Muscle of leg (tissue), 11 donors: ENCODE results near the gene MYO5A. TPM values are rescaled to one million over a fixed set of nuclear protein-coding genes. Genes with fewer than 3 reads are reported as not detected.

Source experiments
- DNase-seq: peaks from one replicate; pipeline ENCODE4 v3.0.0; 2013
- H3K27ac ChIP-seq: one replicate; pipeline ENCODE4 v1.5.1; 2013; ENCODE audit warnings: mild to moderate bottlenecking, low read length, control low read depth
- H3K27me3 ChIP-seq: one replicate; pipeline ENCODE4 v1.6.1; 2013; ENCODE audit warnings: low read length; ENCODE audit not compliant: control insufficient read depth, insufficient read depth
- H3K36me3 ChIP-seq: one replicate; pipeline ENCODE4 v1.6.1; 2013; ENCODE audit warnings: low read length; ENCODE audit not compliant: control insufficient read depth, insufficient read depth
- H3K4me1 ChIP-seq: one replicate; pipeline ENCODE4 v1.6.1; 2013; ENCODE audit warnings: low read length; ENCODE audit not compliant: control insufficient read depth, insufficient read depth
- H3K4me3 ChIP-seq: one replicate; pipeline ENCODE4 v1.5.1; 2013; ENCODE audit warnings: low read length, control low read depth
- H3K9me3 ChIP-seq: replicated peaks from 2 replicates; pipeline ENCODE4 v1.6.1; 2013; ENCODE audit warnings: low read depth, low read length; ENCODE audit not compliant: control insufficient read depth
- WGBS: methylation state at CpG from one replicate; pipeline ENCODE4 v1.1.5; 2013; ENCODE audit warnings: missing lambda C conversion rate; ENCODE audit not compliant: insufficient coverage; 5-methylcytosine and 5-hydroxymethylcytosine counted together
- polyA plus RNA-seq, 8 donors: library from polyadenylated mRNA; unstranded; fragments of 120-200 nt; gene quantifications; one replicate each; pipeline versions ENCODE4 v1.2.1 to v1.2.3, GENCODE V29; 2013; ENCODE audit warnings: inconsistent platforms in 1 of 8, low replicate concordance in 1 of 8; ENCODE audit not compliant: insufficient read length in 8 of 8, insufficient read depth in 1 of 8
- total RNA-seq: library from RNA; stranded (reverse); fragments of 120-200 nt; gene quantifications from one replicate; pipeline ENCODE4 v1.2.4, GENCODE V29; 2013

MYO5A gene
- total and polyA plus RNA-seq, 9 donors, result 3.9 to 9.9 (median 6.9) TPM

DNA sequence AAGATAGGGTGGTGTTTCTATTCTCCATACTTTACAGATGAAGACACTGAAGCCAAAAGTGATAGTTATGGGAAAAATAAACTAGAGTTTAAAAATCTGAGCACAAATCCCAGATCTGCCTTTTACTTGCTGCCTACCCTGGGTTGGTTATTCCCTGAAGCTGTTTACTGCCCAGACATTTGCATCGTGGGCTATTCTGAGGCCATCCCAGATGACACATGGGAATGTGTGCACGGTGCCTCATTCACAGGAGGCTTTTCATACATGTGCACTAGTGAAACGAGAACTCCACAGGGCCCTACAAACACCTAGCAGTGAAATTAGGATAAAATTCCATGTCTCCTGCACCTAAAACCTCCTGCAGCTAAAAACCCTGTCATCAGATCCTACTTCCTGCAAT, 250.5 kb downstream of the MYO5A start:
- no peak for DNase-seq

GRCh38 chr15:52277575-52277974, 251.1 kb downstream of the MYO5A start:
- peaks cover 7% of the 10 kb centered on the region for H3K4me1 ChIP-seq
- H3K36me3 ChIP-seq, result peaks cover 29% of the 10 kb centered on the region
- H3K9me3 ChIP-seq, result no peaks in the 10 kb centered on the region
- no peak overlapping the region for H3K27ac ChIP-seq
- 73% methylated on average over 6 of the region's 9 CpGs for WGBS
- H3K27me3 ChIP-seq, result no peaks in the 10 kb centered on the region
- no peak for DNase-seq
- no peak overlapping the region for H3K4me3 ChIP-seq

More for the DNA sequence above, 250.5 kb downstream of the MYO5A start:
- peaks cover 26% of the 10 kb centered on the region for H3K36me3 ChIP-seq
- H3K9me3 ChIP-seq, result no peaks in the 10 kb centered on the region
- H3K4me1 ChIP-seq, result peaks cover 7% of the 10 kb centered on the region
- H3K27me3 ChIP-seq, result no peaks in the 10 kb centered on the region
- no peak overlapping the region for H3K4me3 ChIP-seq
- WGBS, result 43% methylated on average over 1 of the region's 3 CpGs
- no peak overlapping the region for H3K27ac ChIP-seq

- Histone ChIP-seq H3K9me3 (no peaks in the 10 kb centered on the region), H3K27ac (no peak overlapping the region), H3K27me3 (no peaks in the 10 kb centered on the region), H3K36me3 (peaks cover 29% of the 10 kb centered on the region), H3K4me1 (peaks cover 2% of the 10 kb centered on the region), H3K4me3 (no peak overlapping the region)
- 89% methylated on average over 4 of the region's 7 CpGs for WGBS
- no peak for DNase-seq
These were observed 252.4 kb downstream of the MYO5A start for GRCh38 chr15:52276256-52276770.

- DNase-seq, result no peak
- Histone ChIP-seq H3K4me3 (no peak overlapping the region), H3K9me3 (no peaks in the 10 kb centered on the region), H3K27me3 (no peaks in the 10 kb centered on the region), H3K4me1 (peaks cover 9% of the 10 kb centered on the region), H3K27ac (no peak overlapping the region), H3K36me3 (peaks cover 11% of the 10 kb centered on the region)
- WGBS, result 73% methylated on average over 5 of the region's 11 CpGs
These were observed 265.0 kb downstream of the MYO5A start for GRCh38 chr15:52263563-52264282.

GRCh38 chr15:52262364-52262763, 266.3 kb downstream of the MYO5A start:
- peak overlapping the region; percentile 72 for H3K27ac ChIP-seq

DNA sequence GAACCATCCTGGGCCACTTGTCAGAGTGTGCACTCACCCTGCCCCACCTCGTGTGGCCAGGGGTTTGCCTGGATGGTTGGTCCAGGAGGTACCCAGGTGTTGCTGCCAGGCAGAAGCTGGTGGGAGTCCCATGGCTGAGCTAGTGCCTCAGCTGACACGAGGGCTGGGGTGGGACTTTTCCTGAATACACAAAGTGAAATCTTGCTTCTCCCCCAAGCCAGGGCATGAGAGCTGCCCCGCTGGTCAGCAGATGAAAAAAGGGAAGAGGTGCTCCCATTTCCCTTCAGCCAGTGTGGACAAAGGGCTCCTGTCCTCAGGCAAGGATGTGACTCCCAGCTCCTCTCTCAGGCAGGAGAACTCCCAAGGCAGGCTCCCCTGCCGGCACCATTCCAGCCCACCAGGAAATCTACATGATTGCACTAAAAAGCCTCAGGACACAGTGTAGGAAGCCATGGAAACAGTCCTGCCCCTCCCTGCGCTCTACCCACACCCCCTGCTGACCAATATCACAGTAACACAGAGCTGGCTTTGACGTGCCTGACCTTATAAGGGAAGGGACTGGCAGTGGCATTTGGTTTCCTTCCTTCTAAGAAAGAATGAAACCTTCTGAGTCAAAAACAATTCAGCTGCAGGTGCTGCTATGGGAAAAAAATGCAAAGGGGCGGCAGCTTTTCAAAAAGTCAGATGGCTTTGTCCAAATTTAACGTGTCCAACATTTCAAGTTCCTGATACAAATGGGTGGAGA, 267.0 kb downstream of the MYO5A start:
- WGBS, result 20% methylated on average over 2 of the region's 8 CpGs
- Histone ChIP-seq H3K27ac (peak overlapping the region; percentile 50), H3K4me1 (peaks cover 22% of the 10 kb centered on the region), H3K4me3 (no peak overlapping the region), H3K36me3 (peaks cover 7% of the 10 kb centered on the region), H3K27me3 (no peaks in the 10 kb centered on the region), H3K9me3 (no peaks in the 10 kb centered on the region)
- DNase-seq, result peak; percentile 68

More at GRCh38 chr15:52262364-52262763, 266.3 kb downstream of the MYO5A start:
- Histone ChIP-seq H3K27me3 (no peaks in the 10 kb centered on the region), H3K4me3 (no peak overlapping the region), H3K36me3 (peaks cover 7% of the 10 kb centered on the region), H3K4me1 (peaks cover 15% of the 10 kb centered on the region), H3K9me3 (no peaks in the 10 kb centered on the region)
- WGBS, result 57% methylated on average over 1 of the region's 5 CpGs
- DNase-seq, result no peak

DNA sequence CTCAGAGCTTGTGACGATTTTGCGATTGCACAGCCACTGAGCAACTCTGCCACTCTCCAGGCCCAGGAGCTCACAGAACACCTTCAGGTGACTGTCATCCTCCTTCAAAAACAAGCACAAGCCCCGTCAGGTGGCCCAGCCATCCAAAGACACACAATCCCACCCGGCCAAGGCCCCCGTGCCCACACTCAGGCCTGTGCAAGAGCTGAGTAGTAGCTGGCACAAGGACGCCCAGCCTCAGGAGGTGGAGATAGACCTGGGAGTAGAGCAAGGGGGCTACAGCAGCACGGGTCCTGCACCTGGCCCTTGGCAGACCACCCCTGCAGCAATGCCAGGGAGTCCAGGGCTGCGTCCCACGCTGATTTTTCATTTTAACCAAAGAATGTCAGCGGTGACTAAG, 267.7 kb downstream of the MYO5A start:
- H3K27me3 ChIP-seq, result no peaks in the 10 kb centered on the region
- H3K27ac ChIP-seq, result no peak overlapping the region
- peaks cover 22% of the 10 kb centered on the region for H3K4me1 ChIP-seq
- WGBS, result 82% methylated on average over 8 of the region's 10 CpGs
- peaks cover 7% of the 10 kb centered on the region for H3K36me3 ChIP-seq
- DNase-seq, result no peak
- no peaks in the 10 kb centered on the region for H3K9me3 ChIP-seq
- no peak overlapping the region for H3K4me3 ChIP-seq

DNA sequence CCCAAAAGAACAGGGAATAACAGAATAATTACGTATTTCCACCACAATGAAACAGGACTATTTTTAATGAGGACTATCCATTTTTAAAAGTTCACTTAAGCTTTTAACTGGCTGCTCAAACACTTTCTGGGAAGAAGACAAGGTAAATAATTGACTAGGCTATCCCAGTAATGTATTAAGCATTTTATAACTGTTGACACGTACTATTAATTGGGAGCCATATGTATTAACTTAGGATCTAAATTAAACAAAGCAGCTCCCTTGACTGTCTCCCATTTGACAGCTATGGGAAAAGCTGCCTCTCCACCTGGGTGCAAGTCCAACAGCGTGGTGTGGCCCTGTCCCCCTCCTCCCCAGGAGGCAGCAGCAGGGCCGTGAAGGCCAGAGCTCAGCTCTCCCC, 269.2 kb downstream of the MYO5A start:
- no peak overlapping the region for H3K27ac ChIP-seq

DNA sequence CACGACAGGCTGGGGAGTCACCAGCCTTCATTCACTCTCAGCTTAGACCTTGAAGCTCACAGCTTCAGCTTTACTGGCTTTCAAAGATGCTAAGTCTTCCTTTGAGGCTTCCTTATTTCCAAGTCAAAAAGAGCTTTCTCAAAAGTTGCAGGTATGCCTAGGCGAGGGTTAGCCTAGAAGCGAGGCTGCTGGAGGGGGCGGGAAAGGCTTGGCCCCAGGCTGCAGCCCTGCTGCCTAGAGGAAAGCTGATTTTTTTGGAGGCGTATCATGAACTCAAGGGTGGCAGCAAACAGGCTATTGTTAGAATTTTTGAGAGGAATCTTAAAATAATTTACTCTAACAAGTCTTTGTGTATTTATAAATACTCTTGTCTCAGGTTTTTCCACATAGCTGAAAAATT, 270.2 kb downstream of the MYO5A start:
- 84% methylated on average over 4 of the region's 5 CpGs for WGBS
- Histone ChIP-seq H3K9me3 (no peaks in the 10 kb centered on the region), H3K4me1 (peaks cover 22% of the 10 kb centered on the region), H3K27me3 (no peaks in the 10 kb centered on the region), H3K36me3 (peaks cover 10% of the 10 kb centered on the region), H3K4me3 (no peak overlapping the region), H3K27ac (no peak overlapping the region)
- no peak for DNase-seq

More for the DNA sequence above, 269.2 kb downstream of the MYO5A start:
- Histone ChIP-seq H3K36me3 (peaks cover 7% of the 10 kb centered on the region), H3K27me3 (no peaks in the 10 kb centered on the region), H3K4me1 (peaks cover 22% of the 10 kb centered on the region), H3K9me3 (no peaks in the 10 kb centered on the region), H3K4me3 (no peak overlapping the region)
- DNase-seq, result no peak
- no CpG with 5 or more reads among the region's 4 CpGs for WGBS

GRCh38 chr15:52257734-52258062, 271.0 kb downstream of the MYO5A start:
- no peak overlapping the region for H3K27ac ChIP-seq
- H3K4me1 ChIP-seq, result peaks cover 22% of the 10 kb centered on the region
- DNase-seq, result peak; percentile 20

More at GRCh38 chr15:52257734-52258062, 271.0 kb downstream of the MYO5A start:
- no peaks in the 10 kb centered on the region for H3K27me3 ChIP-seq
- 36% methylated on average over 5 of the region's 5 CpGs for WGBS
- no peak overlapping the region for H3K4me3 ChIP-seq
- H3K36me3 ChIP-seq, result peaks cover 10% of the 10 kb centered on the region
- H3K9me3 ChIP-seq, result no peaks in the 10 kb centered on the region
